GM19455 (cell line): ENCODE data around the gene DOCK3.
"Not testable (repeated sequence)": the region's sequence is repeated elsewhere in the genome, so short reads cannot be mapped to it uniquely, and the experiment has no call there.

Source experiments
- ATAC-seq: cut with Tn5 transposase; IDR thresholded peaks from one replicate; pipeline ENCODE4 v1.9.1; 2021; ENCODE audit not compliant: unreplicated experiment

DOCK3 gene

GRCh38 chr3:51353691-51354090 lies 679.0 kb downstream of the DOCK3 start:
- no peak for ATAC-seq

- ATAC-seq: no peak
Measured at GRCh38 chr3:51354172-51354571, 679.4 kb downstream of the DOCK3 start.

- ATAC-seq: no peak
Measured at GRCh38 chr3:51354731-51355615, 680.2 kb downstream of the DOCK3 start.

GRCh38 chr3:51355891-51356578 lies 681.3 kb downstream of the DOCK3 start:
- ATAC-seq: no peak

- ATAC-seq: no peak
Measured at GRCh38 chr3:51357856-51358255, 683.1 kb downstream of the DOCK3 start.

- ATAC-seq: no peak
Measured at GRCh38 chr3:51358981-51359380, 684.3 kb downstream of the DOCK3 start.

GRCh38 chr3:51360806-51361205 lies 686.1 kb downstream of the DOCK3 start:
- no peak for ATAC-seq

GRCh38 chr3:51361746-51362145 lies 687.0 kb downstream of the DOCK3 start:
- ATAC-seq: no peak

GRCh38 chr3:51362476-51362875 lies 687.7 kb downstream of the DOCK3 start:
- no peak for ATAC-seq

- ATAC-seq: not testable (repeated sequence)
Measured at GRCh38 chr3:51368276-51368675, 693.5 kb downstream of the DOCK3 start.

GRCh38 chr3:51371943-51372557 lies 697.3 kb downstream of the DOCK3 start:
- peak; percentile 55 for ATAC-seq

- ATAC-seq: no peak
Measured at GRCh38 chr3:51373658-51374421, 699.1 kb downstream of the DOCK3 start.

- no peak for ATAC-seq
Measured at GRCh38 chr3:51374456-51374855, 699.7 kb downstream of the DOCK3 start.

GRCh38 chr3:51375136-51375535 lies 700.4 kb downstream of the DOCK3 start:
- ATAC-seq: no peak

- ATAC-seq: no peak
Measured at GRCh38 chr3:51375571-51375970, 700.8 kb downstream of the DOCK3 start.

GRCh38 chr3:51378065-51378464 lies 703.3 kb downstream of the DOCK3 start:
- no peak for ATAC-seq

- ATAC-seq: no peak
Measured at GRCh38 chr3:51378726-51379125, 704.0 kb downstream of the DOCK3 start.

- no peak for ATAC-seq
Measured at GRCh38 chr3:51379301-51379700, 704.6 kb downstream of the DOCK3 start.

GRCh38 chr3:51379746-51380455 lies 705.2 kb downstream of the DOCK3 start:
- ATAC-seq: no peak

GRCh38 chr3:51380601-51381332 lies 706.0 kb downstream of the DOCK3 start:
- no peak for ATAC-seq
